HG02943 (cell line): ENCODE data around the gene LRP10.

Experiments used
- ATAC-seq: cut with Tn5 transposase; IDR thresholded peaks from one replicate; pipeline ENCODE4 v1.9.1; 2021; ENCODE audit warnings: mild to moderate bottlenecking, low read depth, moderate library complexity; ENCODE audit not compliant: unreplicated experiment

Gene LRP10

DNA sequence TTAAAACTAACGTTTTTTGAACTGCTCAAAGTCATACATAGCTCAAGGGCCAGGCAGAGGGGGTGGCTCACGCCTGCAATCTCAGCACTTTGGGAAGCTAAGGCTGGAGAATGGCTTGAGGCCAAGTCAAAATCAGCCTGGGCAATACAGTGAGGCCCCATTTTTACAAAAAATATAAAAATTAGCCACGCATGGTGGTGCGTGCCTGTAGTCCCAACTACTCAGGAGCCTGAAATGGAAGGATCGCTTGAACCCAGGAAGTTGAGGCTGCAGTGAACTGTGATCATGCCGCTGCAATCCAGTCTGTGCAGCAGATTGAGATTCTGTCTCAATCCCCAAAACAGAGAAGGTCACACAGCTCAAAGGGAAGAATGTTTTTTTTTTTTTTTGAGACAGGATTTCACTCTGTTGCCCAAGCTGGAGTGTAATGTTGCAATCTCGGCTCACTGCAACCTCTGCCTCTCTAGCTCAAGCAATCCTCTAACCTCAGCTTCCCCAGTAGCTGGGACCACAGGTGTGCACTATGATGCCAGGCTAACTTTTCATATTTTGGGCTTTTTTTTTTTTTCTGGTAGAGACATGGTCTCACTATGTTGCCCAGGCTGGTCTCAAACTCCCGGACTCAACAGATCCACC is 44.5 kb downstream of the LRP10 start:
- ATAC-seq: no peak

DNA sequence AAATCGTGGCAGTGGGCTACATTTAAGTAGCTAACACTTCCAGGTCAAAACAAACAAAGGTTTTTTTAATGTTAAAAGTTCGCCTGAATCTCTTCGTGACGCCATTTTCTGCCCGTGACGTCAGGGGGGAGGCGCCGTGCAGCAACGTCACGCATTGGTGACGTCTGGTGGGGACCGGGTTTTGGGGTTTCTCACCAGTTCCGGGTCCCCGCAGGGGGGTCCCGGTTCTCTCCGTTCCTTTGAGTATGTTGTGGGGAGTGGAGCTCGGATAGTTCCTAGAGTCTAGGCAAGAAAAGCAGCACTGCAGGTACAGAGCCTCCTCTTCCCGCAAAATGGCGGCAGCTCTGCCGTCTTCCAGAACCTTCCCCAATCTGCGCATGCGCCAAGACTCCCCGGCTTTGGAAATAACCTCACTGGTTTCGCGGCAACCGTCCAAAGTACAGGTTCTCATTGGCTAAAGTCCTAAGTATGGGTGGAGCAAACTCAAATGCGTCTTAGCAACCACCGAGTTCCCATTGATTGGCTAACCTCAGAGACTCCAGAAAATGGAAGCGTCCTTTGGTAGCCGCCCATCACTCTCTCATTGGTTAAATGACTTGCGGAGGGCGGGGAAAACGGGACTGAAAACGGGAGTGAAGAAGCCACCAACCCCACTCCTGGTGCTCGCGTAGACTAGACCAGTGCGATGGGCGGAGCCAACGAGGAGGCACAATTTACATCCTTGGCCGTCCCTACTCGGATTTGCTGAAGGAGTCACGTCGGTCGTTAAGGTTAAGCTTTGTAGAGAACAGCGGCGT is 47.5 kb downstream of the LRP10 start, which contains the start of gene RBM23:
Gene RBM23, minus strand, starts transcription at position 346 of the 797 bp plus-strand sequence.
- peak; percentile 91 for ATAC-seq

DNA sequence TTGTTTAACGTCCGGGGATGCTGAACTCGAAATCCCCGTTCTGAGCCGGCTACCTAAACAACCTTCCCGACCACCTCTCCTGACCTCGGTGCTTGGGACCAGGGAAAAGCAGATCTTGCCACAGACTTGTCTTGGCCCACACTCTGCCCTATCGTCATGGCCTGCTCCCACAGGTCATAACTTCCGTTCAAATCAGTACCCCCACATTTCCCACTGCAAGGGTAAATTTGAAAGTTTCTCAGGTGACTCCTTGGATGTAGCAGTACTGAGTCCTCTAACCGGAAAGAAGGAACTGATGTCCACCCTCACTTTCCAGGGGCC is 48.0 kb downstream of the LRP10 start:
- ATAC-seq: no peak

DNA sequence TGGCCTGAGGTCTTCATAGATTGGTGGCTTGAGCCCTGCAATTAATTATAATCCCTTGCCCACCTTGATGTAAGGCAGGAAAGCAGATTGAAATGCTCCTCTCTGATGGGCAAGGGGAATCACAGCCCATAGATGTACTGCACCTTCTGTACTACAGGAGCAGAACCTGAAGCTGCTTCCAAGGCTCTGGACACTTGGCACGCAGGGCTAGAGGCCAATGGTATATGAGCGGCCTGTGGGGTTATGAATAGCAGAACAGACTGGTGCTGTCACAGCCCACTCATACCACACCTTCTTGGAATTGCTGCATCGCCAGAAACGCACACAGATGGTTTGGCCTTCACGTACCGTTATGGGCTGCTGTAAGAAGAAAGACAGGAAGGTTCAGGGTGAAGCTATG is 49.2 kb downstream of the LRP10 start:
- ATAC-seq: no peak

DNA sequence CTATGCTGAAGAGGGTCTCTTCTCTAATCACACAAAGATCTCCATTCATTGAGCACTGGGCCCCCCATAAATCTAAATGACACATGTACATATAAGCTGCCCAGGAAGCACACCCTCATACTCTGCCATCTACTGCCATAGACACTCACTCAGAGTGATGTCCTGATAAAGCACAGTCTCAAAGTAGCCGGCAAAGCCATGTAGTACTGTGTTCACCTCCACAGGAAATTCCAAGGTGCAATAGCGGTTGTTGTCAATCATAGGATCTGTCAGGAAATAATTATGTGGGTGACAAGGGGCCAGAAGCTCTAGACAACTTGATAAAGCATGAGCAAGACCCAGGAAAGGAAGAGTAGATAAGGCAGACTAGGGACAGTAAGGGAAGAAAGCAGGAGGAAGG is 50.8 kb downstream of the LRP10 start:
- ATAC-seq: no peak

DNA sequence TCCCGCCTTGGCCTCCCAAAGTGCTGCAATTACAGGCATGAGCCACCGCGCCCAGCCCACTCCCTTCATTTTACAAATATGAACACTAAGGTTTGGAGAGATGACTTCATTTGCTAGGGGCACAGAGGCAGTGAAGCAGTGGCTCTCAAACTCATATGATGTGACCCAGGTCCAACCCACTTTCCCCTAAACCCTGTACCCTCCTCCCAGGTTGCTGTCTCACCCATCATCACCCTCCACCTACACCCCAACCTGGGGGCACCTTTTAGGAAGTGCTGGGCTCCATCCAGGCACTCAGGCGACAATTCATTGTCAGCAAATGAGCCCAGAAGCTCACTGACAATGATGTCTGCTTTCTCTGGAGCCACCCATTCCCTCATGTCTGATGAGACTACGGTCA is 52.2 kb downstream of the LRP10 start:
- no peak for ATAC-seq

DNA sequence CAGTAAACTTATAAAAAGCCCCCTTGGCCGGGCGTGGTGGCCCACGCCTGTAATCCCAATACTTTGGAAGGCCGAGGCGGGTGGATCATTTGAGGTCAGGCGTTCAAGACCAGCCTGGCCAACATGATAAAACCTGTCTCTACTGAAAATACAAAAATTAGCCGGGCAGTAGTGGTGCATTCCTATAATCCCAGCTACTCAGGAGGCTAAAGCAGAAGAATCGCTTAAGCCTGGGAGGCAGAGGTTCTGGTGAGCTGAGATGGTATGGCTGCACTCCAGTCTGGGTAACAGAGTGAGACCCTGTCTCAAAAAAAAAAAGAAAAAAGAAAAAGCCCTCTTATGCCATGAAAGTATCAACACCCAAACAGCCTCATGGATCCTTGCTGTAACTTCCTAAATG is 54.0 kb downstream of the LRP10 start:
- ATAC-seq: no peak

DNA sequence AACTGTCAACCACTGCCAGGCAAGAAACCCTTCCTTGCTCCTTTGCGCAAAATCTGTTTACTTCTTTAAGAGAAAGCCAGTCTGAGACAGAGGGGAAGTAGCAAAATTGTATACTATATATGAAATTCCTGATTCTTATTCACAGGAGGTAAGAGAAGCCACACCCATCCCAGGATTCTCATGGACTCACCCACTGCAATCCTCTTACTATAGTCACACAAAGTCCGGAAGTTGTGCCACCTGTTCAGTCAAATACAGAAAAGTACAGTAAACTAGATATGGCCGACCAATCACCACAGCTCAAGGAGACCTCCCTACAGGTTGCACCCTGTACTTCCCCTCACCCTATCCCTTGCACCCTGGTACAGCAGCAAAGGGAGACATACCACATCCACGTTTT is 54.8 kb downstream of the LRP10 start:
- no peak for ATAC-seq

DNA sequence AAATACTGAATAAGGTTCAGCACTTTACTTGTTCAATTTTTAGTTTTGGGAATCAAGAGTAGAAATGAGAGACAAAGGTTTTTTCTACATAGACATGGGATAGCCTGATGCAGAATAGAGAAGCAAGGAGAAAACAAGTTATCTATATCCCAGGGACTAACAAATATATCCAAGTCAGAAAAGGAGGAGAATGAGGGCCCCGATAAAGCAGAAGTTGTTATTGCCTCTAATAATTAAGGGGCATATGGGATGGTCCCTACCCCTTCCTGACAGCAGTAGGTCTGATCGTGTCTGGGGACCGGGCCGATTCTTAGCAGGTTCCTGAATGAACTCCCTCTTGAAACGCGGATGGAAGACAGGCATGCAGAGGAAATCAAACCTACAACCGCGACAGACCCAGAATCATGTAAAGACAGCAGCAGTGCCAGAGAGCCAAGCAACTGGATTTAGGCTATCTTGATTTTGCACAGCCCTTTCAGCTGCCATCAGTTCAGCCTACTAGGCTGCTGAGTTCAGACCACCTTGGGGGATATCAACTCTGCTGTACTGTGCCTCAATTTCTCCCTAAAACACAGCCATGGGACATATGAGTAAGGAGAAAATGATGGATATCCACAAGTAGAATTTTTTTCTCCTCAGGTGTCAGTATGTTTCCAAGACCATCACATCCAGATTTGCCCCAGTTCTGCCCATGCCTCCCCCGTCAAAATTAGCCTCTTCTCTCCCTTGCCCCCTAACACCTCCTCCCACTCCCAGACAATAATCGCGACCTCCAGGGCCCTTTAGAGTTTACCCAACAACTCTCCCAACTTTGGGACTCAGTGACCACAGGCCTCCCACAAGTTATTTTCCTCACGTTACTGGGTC is 56.9 kb downstream of the LRP10 start:
- ATAC-seq: no peak

DNA sequence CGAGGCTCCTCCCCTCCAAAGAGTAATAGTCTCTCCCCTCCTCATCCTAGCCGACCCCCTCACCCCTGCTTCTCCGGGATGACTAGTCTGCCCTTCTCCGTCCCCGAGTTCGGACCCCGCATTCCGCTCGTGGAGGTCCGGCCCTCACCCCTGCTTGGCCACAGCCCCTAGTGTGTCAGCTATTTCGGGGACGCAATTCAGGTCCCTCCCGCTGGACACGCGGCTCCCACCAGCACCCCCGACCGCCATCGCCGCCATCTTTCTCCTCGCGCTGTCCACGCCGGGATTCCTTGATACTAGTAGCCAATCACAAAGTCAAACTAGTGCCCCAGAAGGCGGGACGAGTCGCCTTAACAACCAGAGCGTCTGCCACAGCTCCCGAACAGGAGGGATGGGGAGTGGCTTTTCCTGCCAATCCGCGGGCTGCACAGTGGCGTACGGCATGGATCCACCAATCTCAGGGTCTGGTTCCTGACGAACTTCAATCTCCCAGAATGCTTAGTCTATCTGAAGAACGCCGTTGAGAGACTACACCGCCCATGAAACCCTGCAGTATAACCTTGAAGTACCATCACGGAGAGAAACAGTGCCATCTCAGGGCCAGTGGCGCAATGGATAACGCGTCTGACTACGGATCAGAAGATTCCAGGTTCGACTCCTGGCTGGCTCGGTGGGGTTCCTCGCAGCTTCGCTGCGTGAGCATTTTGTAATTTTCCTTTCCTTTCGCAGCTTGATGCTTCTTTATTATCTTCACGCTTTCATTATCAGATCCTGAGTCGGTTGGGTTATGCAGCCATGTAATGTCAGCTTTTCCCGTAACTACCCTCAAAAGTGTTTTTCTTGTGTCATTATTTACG is 57.8 kb downstream of the LRP10 start, which contains the start of gene PRMT5:
Gene PRMT5, minus strand, starts transcription at position 273 of the 857 bp plus-strand sequence. Its CDS starts 15 bp downstream, at position 258.
- peak; percentile 87 for ATAC-seq

DNA sequence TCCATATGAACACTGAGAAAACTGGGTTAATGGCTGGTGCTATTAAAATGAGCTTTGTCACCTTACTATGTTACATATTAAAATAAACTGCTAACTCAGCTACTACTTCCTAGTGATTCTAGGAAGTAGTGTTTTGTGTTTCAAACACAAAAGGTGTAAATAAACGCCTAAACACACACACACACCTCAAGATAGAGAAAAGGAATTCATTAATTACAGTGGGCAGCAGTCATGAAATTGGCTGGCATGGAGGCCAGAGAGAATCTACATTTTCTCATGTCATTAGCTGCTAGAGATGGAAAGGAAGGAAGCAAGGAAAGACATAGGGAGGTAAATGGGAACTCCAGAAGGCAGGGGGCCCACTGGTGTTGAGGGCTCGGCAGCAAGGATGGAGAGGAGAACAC is 58.4 kb downstream of the LRP10 start:
- no peak for ATAC-seq
